ENCODE results near the gene TOR4A. TPM values are rescaled to one million over a fixed set of nuclear protein-coding genes. Genes with fewer than 3 reads are reported as not detected.

The TOR4A gene
- total RNA-seq, 4 donors from 2014 or later: 4.7 to 7.4 (median 6.9) TPM

DNA sequence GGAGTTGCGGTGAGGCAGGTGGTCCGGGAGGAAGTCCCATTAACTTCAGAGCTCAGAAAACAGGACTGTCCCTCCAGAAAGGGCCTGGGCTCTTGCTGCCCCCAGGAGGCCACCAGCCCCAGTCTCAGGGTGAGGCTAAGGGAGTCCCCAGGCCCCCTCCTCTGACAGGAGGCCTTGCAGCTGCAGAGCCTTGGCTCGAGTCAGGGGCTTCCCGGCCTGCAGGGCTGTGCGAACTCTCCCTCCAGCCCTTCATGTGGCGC lies 29.7 kb upstream of the TOR4A start:
- no peaks in the 10 kb centered on the region for H3K9me3 ChIP-seq
- H3K27ac ChIP-seq: no peak overlapping the region
- no peak overlapping the region for H3K4me3 ChIP-seq
- peaks cover 9% of the 10 kb centered on the region for H3K27me3 ChIP-seq
- H3K4me1 ChIP-seq: peaks cover 0 to 23% (median 9%) of the 10 kb centered on the region in 3 donors
- TF ChIP-seq, protein P1, sequence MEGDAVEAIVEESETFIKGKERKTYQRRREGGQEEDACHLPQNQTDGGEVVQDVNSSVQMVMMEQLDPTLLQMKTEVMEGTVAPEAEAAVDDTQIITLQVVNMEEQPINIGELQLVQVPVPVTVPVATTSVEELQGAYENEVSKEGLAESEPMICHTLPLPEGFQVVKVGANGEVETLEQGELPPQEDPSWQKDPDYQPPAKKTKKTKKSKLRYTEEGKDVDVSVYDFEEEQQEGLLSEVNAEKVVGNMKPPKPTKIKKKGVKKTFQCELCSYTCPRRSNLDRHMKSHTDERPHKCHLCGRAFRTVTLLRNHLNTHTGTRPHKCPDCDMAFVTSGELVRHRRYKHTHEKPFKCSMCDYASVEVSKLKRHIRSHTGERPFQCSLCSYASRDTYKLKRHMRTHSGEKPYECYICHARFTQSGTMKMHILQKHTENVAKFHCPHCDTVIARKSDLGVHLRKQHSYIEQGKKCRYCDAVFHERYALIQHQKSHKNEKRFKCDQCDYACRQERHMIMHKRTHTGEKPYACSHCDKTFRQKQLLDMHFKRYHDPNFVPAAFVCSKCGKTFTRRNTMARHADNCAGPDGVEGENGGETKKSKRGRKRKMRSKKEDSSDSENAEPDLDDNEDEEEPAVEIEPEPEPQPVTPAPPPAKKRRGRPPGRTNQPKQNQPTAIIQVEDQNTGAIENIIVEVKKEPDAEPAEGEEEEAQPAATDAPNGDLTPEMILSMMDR (IDR thresholded peaks at IDR 0.05): no peak
- TF ChIP-seq POLR2AphosphoS5 (IDR thresholded peaks at IDR 0.05) (no peak), EP300 (IDR thresholded peaks at IDR 0.05) (no peak), POLR2A (IDR thresholded peaks at IDR 0.05) (no peak)
- no peak for ATAC-seq
- H3K36me3 ChIP-seq: peaks cover 0 to 13% of the 10 kb centered on the region in 2 donors
- WGBS, 2 donors (ENCODE audit: low coverage in 1 of 2): no CpG with 5 or more reads among the region's 6 CpGs

GRCh38 chr9:137250329-137251193 lies 27.0 kb upstream of the TOR4A start:
- Histone ChIP-seq H3K27me3 (peaks cover 9% of the 10 kb centered on the region), H3K9me3 (no peaks in the 10 kb centered on the region), H3K4me1 (peaks cover 0 to 14% (median 7%) of the 10 kb centered on the region in 3 donors), H3K27ac (no peak overlapping the region), H3K4me3 (no peak overlapping the region), H3K36me3 (no peaks in the 10 kb centered on the region)
- WGBS, 2 donors (ENCODE audit: low coverage in 1 of 2): 30% methylated on average over 2 of the region's 18 CpGs; no CpG with 5 or more reads in 1 of the 2 donors
- TF ChIP-seq POLR2A (IDR thresholded peaks at IDR 0.05) (no peak), POLR2AphosphoS5 (IDR thresholded peaks at IDR 0.05) (no peak), EP300 (IDR thresholded peaks at IDR 0.05) (no peak)
- TF ChIP-seq, protein P1 (IDR thresholded peaks at IDR 0.05): no peak
- no peak for ATAC-seq

DNA sequence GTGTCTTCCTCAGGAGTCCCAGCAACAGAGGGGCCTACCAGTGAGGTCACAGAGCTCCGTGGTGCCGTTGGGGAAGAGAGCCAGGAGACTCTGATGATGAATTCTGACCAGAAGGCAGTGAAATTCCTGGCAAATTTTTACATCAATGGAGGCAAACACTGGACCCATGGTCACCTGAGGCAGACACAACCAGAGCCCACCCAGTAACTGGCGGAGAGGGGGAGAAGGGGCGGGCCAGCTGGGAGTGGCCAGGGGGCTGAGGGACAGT lies 26.4 kb upstream of the TOR4A start, which contains the start of gene STPG3:
STPG3 (plus strand) TSS at position 93 of the 268 bp plus-strand sequence; CDS start at position 94, 1 bp downstream.
- no peak for ATAC-seq
- Histone ChIP-seq H3K4me1 (peaks cover 0 to 20% (median 11%) of the 10 kb centered on the region in 3 donors), H3K9me3 (no peaks in the 10 kb centered on the region), H3K4me3 (no peak within 1 kb of the TSS), H3K36me3 (peaks cover 0 to 1% of the 10 kb centered on the region in 2 donors), H3K27ac (no peak within 1 kb of the TSS), H3K27me3 (peaks cover 9% of the 10 kb centered on the region)
- WGBS, 2 donors (ENCODE audit: low coverage in 1 of 2): no CpG with 5 or more reads among the region's 4 CpGs
- TF ChIP-seq, protein P1 (IDR thresholded peaks at IDR 0.05): no peak
- TF ChIP-seq EP300 (IDR thresholded peaks at IDR 0.05) (no peak), POLR2A (IDR thresholded peaks at IDR 0.05) (no peak), POLR2AphosphoS5 (IDR thresholded peaks at IDR 0.05) (no peak)

DNA sequence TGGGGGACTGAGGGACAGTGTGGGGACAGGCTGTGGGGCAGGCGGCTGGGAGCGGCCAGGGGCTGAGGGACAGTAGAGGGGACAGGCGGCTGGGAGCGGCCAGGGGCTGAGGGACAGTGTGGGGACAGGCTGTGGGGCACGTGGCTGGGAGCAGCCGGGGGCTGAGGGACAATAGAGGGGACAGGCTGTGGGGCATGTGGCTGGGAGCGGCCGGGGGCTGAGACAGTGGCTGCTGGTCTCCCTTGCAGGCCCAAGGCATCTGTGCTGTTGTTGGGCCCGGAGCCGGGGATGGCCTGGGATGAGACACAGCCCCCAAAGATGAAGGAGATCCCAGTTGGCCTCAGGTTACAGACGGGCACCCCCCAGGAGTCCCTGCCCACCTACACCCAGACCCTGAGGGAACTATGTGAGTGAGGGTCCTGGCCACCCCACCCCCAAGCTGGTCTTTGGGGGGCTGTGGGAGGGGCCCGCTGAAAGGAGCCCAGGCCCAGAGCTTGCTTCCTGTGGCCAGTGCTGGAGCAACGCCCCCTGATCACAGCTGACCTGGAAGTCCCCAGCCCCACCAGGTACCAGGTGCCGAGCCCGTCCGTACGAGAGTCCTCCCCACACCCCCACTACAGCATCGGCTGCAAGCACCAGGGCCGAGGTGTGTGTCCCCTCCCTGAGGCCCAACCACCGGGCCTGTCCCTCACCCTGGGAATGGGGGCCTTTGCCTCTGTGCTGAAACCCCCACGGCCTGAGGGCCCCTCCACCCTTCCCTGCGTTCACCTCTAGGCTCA lies 25.8 kb upstream of the TOR4A start:
- H3K4me1 ChIP-seq: peaks cover 0 to 25% (median 16%) of the 10 kb centered on the region in 3 donors
- ATAC-seq: no peak
- H3K4me3 ChIP-seq: no peak overlapping the region
- peaks cover 0 to 7% of the 10 kb centered on the region in 2 donors for H3K36me3 ChIP-seq
- TF ChIP-seq POLR2AphosphoS5 (IDR thresholded peaks at IDR 0.05): no peak
- no peak for TF ChIP-seq POLR2A (IDR thresholded peaks at IDR 0.05)
- no peak for TF ChIP-seq EP300 (IDR thresholded peaks at IDR 0.05)
- 72 to 77% methylated on average over 7 of the region's 22 CpGs for WGBS, 2 donors (ENCODE audit: low coverage in 1 of 2)
- no peak overlapping the region for H3K27ac ChIP-seq
- H3K9me3 ChIP-seq: no peaks in the 10 kb centered on the region
- H3K27me3 ChIP-seq: peaks cover 9% of the 10 kb centered on the region

Measured in gastroesophageal sphincter (tissue), 4 donors.